Ishikawa (cell line): ENCODE data around the gene MRPL42.

Experiments
- CEBPB ChIP-seq: IDR thresholded peaks from 2 replicates; pipeline ENCODE4 v1.6.1; 2012
- CREB1 ChIP-seq: IDR thresholded peaks from 2 replicates; pipeline ENCODE4 v1.6.1; 2012; ENCODE audit warnings: low read depth
- EGR1 ChIP-seq: IDR thresholded peaks from 2 replicates; pipeline ENCODE4 v1.6.1; 2012
- EP300 ChIP-seq: IDR thresholded peaks from 2 replicates; pipeline ENCODE4 v1.6.1; 2012; ENCODE audit warnings: borderline replicate concordance
- FOXM1 ChIP-seq: IDR thresholded peaks from 2 replicates; pipeline ENCODE4 v1.6.1; 2012; ENCODE audit warnings: low read depth, borderline replicate concordance
- MAX ChIP-seq: IDR thresholded peaks from 2 replicates; pipeline ENCODE4 v1.6.1; 2012
- NFIC ChIP-seq: IDR thresholded peaks from 2 replicates; pipeline ENCODE4 v1.6.1; 2012
- RAD21 ChIP-seq: IDR thresholded peaks from 2 replicates; pipeline ENCODE4 v1.6.1; 2012; ENCODE audit warnings: low read depth
- REST ChIP-seq: IDR thresholded peaks from 2 replicates; pipeline ENCODE4 v1.6.1; 2012; ENCODE audit warnings: low read depth, mild to moderate bottlenecking
- TAF1 ChIP-seq: IDR thresholded peaks from 2 replicates; pipeline ENCODE4 v1.6.1; 2012; ENCODE audit warnings: low read depth, mild to moderate bottlenecking
- TCF12 ChIP-seq: IDR thresholded peaks from 2 replicates; pipeline ENCODE4 v1.6.1; 2012; ENCODE audit warnings: low read depth
- TEAD4 ChIP-seq: IDR thresholded peaks from 2 replicates; pipeline ENCODE4 v1.6.1; 2012
- USF1 ChIP-seq: IDR thresholded peaks from 2 replicates; pipeline ENCODE4 v1.6.1; 2012
- YY1 ChIP-seq: IDR thresholded peaks from 2 replicates; pipeline ENCODE4 v1.6.1; 2012; ENCODE audit warnings: low read depth
- ZBTB7A ChIP-seq: IDR thresholded peaks from 2 replicates; pipeline ENCODE4 v1.6.1; 2012; ENCODE audit warnings: low read depth

MRPL42 gene

GRCh38 chr12:93453633-93454032 lies 13.7 kb upstream of the MRPL42 start:
- no peak for TF ChIP-seq EGR1
- no peak for TF ChIP-seq TEAD4
- TF ChIP-seq CREB1 = no peak
- TF ChIP-seq REST = no peak
- TF ChIP-seq TAF1 = no peak
- no peak for TF ChIP-seq FOXM1
- TF ChIP-seq USF1 = no peak
- TF ChIP-seq CEBPB = no peak
- TF ChIP-seq NFIC = no peak
- no peak for TF ChIP-seq TCF12
- TF ChIP-seq ZBTB7A = no peak
- no peak for TF ChIP-seq YY1
- TF ChIP-seq RAD21 = no peak
- TF ChIP-seq MAX = no peak
- no peak for TF ChIP-seq EP300

GRCh38 chr12:93456077-93456476 lies 11.2 kb upstream of the MRPL42 start:
- no peak for TF ChIP-seq TAF1
- no peak for TF ChIP-seq EP300
- no peak for TF ChIP-seq TEAD4
- no peak for TF ChIP-seq MAX
- no peak for TF ChIP-seq ZBTB7A
- TF ChIP-seq CREB1 = no peak

GRCh38 chr12:93459097-93459496 lies 8.2 kb upstream of the MRPL42 start:
- TF ChIP-seq RAD21 (no peak), TCF12 (no peak), NFIC (no peak), TAF1 (no peak), EP300 (no peak), CREB1 (no peak), REST (no peak), ZBTB7A (no peak), MAX (no peak), EGR1 (no peak), FOXM1 (no peak), YY1 (no peak), USF1 (no peak), CEBPB (no peak)

GRCh38 chr12:93460003-93460402 lies 7.3 kb upstream of the MRPL42 start:
- TF ChIP-seq USF1 (peak; percentile 67), EP300 (no peak)

GRCh38 chr12:93460902-93461301 lies 6.4 kb upstream of the MRPL42 start:
- TF ChIP-seq CREB1 (no peak), TAF1 (no peak), ZBTB7A (no peak), TEAD4 (no peak), EP300 (no peak), TCF12 (no peak), MAX (no peak), USF1 (no peak)
